Endothelial cell of umbilical vein (primary cell): Measurements from ENCODE around the gene NEURL1B. TPM values are rescaled to one million over a fixed set of nuclear protein-coding genes. Genes with fewer than 3 reads are reported as not detected.

ENCODE experiments used
- BruUV-seq: library from RNA; stranded (reverse); fragments of 400-500 nt; replicated peaks from 2 replicates; lab custom pipeline; 2021; lab: Mats Ljungman, UMichigan
- CTCF ChIA-PET: fragments of 300-600, 350-600 bp; sonication (Branson Sonifier 250); formaldehyde crosslinking; loops from one replicate; lab custom pipeline; 2021; ENCODE audit warnings: antibody characterized with exemption, inconsistent platforms; lab: Charles Lee
- POLR2A ChIA-PET: fragments of 300-600, 350-600 bp; sonication (Branson Sonifier 250); formaldehyde crosslinking; loops from one replicate; lab custom pipeline; 2021; ENCODE audit warnings: antibody characterized with exemption, inconsistent platforms; lab: Charles Lee
- DNase-seq: peaks from one replicate; pipeline ENCODE4 v3.0.0-alpha.2; 2011; ENCODE audit warnings: low read depth, low spot score
- FAIRE-seq: peaks from 2 replicates; lab custom pipeline; 2011; peaks lifted over from hg19 to GRCh38; lab: Jason Lieb, UNC
- H2AFZ ChIP-seq: 2 replicates; pipeline ENCODE4 v1.6.0; 2012; ENCODE audit warnings: low read depth, low read length, control low read depth, inconsistent platforms
- H3K27ac ChIP-seq: 2 replicates; pipeline ENCODE4 v1.5.1; 2011; ENCODE audit warnings: low read depth, mild to moderate bottlenecking, control low read depth, low read length, moderate library complexity; ENCODE audit not compliant: insufficient read depth
- H3K27me3 ChIP-seq, 2 experiments: 2 replicates each; pipeline versions ENCODE4 v1.6.0 to v1.6.1; 2011; ENCODE audit warnings: low read length in 2 of 2, mixed read lengths in 1 of 2; ENCODE audit not compliant: control insufficient read depth in 2 of 2, insufficient read depth in 2 of 2
- H3K36me3 ChIP-seq, 2 experiments: 2 replicates in 1 of 2; 3 replicates in 1 of 2; pipeline ENCODE4 v1.5.1; 2011; ENCODE audit warnings: low read length in 2 of 2, mild to moderate bottlenecking in 1 of 2, moderate library complexity in 1 of 2; ENCODE audit not compliant: control insufficient read depth in 2 of 2, insufficient read depth in 2 of 2; ENCODE audit errors: extremely low read depth in 1 of 2
- H3K4me1 ChIP-seq: 3 replicates; pipeline ENCODE4 v1.5.1; 2011; ENCODE audit warnings: mild to moderate bottlenecking, low read length; ENCODE audit not compliant: control insufficient read depth, insufficient read depth; ENCODE audit errors: extremely low read depth
- H3K4me2 ChIP-seq: 2 replicates; pipeline ENCODE4 v1.6.1; 2011; ENCODE audit warnings: low read length, control low read depth, mixed read lengths; ENCODE audit not compliant: insufficient read depth
- H3K4me3 ChIP-seq, 3 experiments: fragments of 200-600 bp in 1 of 3; sonication (generic), shearing (Covaris generic) in 1 of 3; replicated peaks in 1 of 3; 2 replicates each; pipeline ENCODE4 v1.5.1; 2011 to 2016; ENCODE audit warnings: control low read depth in 3 of 3, low read length in 3 of 3, mild to moderate bottlenecking in 2 of 3, inconsistent platforms in 1 of 3, low read depth in 1 of 3, moderate library complexity in 1 of 3; ENCODE audit not compliant: insufficient read depth in 1 of 3
- H3K79me2 ChIP-seq: 2 replicates; pipeline ENCODE4 v1.6.0; 2012; ENCODE audit warnings: low read length, inconsistent platforms; ENCODE audit not compliant: control insufficient read depth, insufficient read depth
- H3K9ac ChIP-seq: replicated peaks from 2 replicates; pipeline ENCODE3; 2011; ENCODE audit warnings: low read length, control low read depth; ENCODE audit not compliant: insufficient read depth; ENCODE audit errors: extremely low read depth
- H3K9me1 ChIP-seq: replicated peaks from 3 replicates; pipeline ENCODE4 v1.6.0; 2011; ENCODE audit warnings: mild to moderate bottlenecking, low read length; ENCODE audit not compliant: control insufficient read depth, insufficient read depth; ENCODE audit errors: extremely low read depth
- H3K9me3 ChIP-seq: replicated peaks from 2 replicates; pipeline ENCODE4 v1.5.1; 2012; ENCODE audit warnings: low read length, inconsistent platforms; ENCODE audit not compliant: control insufficient read depth, insufficient read depth
- H4K20me1 ChIP-seq: replicated peaks from 2 replicates; pipeline ENCODE3; 2011; ENCODE audit warnings: mild to moderate bottlenecking, low read length; ENCODE audit not compliant: control insufficient read depth, insufficient read depth; ENCODE audit errors: extremely low read depth
- CTCF ChIP-seq, 2 donors: IDR thresholded peaks; 1 replicate in 1 of 2; 2 replicates in 1 of 2; pipeline ENCODE4 v1.5.1; 2011; ENCODE audit warnings: low read length in 2 of 2, mild to moderate bottlenecking in 2 of 2, moderate library complexity in 2 of 2, control low read depth in 1 of 2, inconsistent platforms in 1 of 2, low read depth in 1 of 2; ENCODE audit not compliant: insufficient read depth in 1 of 2; ENCODE audit errors: extremely low read depth in 1 of 2
- EZH2 ChIP-seq: IDR thresholded peaks from 2 replicates; pipeline ENCODE4 v1.6.1; 2012; ENCODE audit warnings: borderline replicate concordance, low read depth, mild to moderate bottlenecking, moderate library complexity, low read length, inconsistent platforms; ENCODE audit not compliant: severe bottlenecking
- GATA2 ChIP-seq: IDR thresholded peaks from 2 replicates; pipeline ENCODE4 v1.7.0; 2011; ENCODE audit warnings: low read depth, mild to moderate bottlenecking, moderate library complexity, mixed read lengths, low read length; ENCODE audit not compliant: insufficient read length, insufficient read depth
- JUN ChIP-seq: IDR thresholded peaks from 2 replicates; pipeline ENCODE4 v1.6.1; 2011; ENCODE audit warnings: borderline replicate concordance, low read depth; ENCODE audit not compliant: insufficient read length, insufficient read depth
- POLR2AphosphoS5 ChIP-seq: IDR thresholded peaks from 2 replicates; pipeline ENCODE4 v1.6.1; 2012; ENCODE audit warnings: low read depth, mild to moderate bottlenecking, control low read depth, low read length, moderate library complexity; ENCODE audit not compliant: insufficient read depth
- dilution Hi-C: fragments of 300-500 bp; cut with MboI; formaldehyde crosslinking; loops from one replicate; pipeline ENCODE4 v1.15.0; 2019; ENCODE audit warnings: low sequenced_read_pairs; ENCODE audit not compliant: extremely low pct_ligation_motif_present
- intact Hi-C: fragments of 100-400 bp; cut with micrococcal nuclease; formaldehyde crosslinking; loops from one replicate; pipeline ENCODE4 v1.10.0; 2022
- polyA plus RNA-seq, 4 experiments: library from polyadenylated mRNA; depleted of rRNA in 3 of 4; stranded (reverse) in 3 of 4; unstranded in 1 of 4; fragments of >200 nt; gene quantifications; 2 replicates each; pipeline versions ENCODE4 v1.2.1 to v1.2.3, GENCODE V29; 2011 to 2012; ENCODE audit warnings: missing spikeins in 1 of 4
- total RNA-seq: library from RNA; stranded (reverse); gene quantifications from 2 replicates; pipeline ENCODE4 v1.2.3, GENCODE V29; 2021
- TF ChIP-seq, protein P1 (sequence below): IDR thresholded peaks from 2 replicates; pipeline ENCODE4 v1.6.1; 2011; ENCODE audit not compliant: insufficient read depth, insufficient read length

The NEURL1B gene
- total and polyA plus RNA-seq, 2 donors (not counting 3 experiments of a cell fraction or from before 2014, with no cell fraction given): 0.44 to 1.6 TPM

DNA sequence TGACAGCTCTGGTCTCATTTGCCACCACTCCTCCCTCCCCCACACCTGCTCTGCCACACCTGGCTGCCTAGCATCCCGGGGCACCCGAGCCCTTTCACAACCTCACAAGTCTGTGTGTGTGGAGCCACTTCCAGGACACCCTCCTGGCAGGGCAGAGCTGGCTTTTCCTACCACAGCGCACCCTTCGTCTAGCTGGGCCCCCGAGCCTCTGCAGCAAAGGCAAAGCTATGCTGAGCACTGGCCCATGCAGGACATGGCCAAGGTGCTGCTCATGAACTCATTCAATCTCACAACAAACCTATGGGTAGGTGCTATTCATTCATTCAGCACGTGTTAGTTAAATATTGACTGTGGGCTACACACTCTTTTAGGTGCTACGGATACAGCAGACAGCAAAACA is 86.5 kb downstream of the NEURL1B start:
- TF ChIP-seq, protein P1, sequence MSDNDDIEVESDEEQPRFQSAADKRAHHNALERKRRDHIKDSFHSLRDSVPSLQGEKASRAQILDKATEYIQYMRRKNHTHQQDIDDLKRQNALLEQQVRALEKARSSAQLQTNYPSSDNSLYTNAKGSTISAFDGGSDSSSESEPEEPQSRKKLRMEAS: no peak
- no peak for TF ChIP-seq JUN
- TF ChIP-seq POLR2AphosphoS5: no peak
- Histone ChIP-seq H3K4me3 (no peak overlapping the region), H3K9me1 (no peaks in the 10 kb centered on the region), H3K9me3 (no peaks in the 10 kb centered on the region), H3K9ac (no peak overlapping the region), H3K4me2 (no peak overlapping the region), H3K27me3 (no peaks in the 10 kb centered on the region), H3K4me1 (no peaks in the 10 kb centered on the region), H3K27ac (no peak overlapping the region), H3K36me3 (no peaks in the 10 kb centered on the region), H4K20me1 (no peaks in the 10 kb centered on the region), H2AFZ (no peak overlapping the region), H3K79me2 (no peaks in the 10 kb centered on the region)
- FAIRE-seq (no peak), DNase-seq (no peak)
- dilution Hi-C loops: no loop called here
- POLR2A ChIA-PET: interaction anchor here (1.2 kb wide), 1 partner anchor 31 kb away, joined by 3 read pairs; no protein-coding TSS in a partner anchor
- intact Hi-C loops: no loop called here
- BruUV-seq: no TSS peak
- CTCF ChIA-PET: interaction anchor here (1.1 to 3.0 kb wide), 4 partner anchors 11 to 44 kb away, joined by 3 to 10 read pairs (median 6); no protein-coding TSS in a partner anchor

DNA sequence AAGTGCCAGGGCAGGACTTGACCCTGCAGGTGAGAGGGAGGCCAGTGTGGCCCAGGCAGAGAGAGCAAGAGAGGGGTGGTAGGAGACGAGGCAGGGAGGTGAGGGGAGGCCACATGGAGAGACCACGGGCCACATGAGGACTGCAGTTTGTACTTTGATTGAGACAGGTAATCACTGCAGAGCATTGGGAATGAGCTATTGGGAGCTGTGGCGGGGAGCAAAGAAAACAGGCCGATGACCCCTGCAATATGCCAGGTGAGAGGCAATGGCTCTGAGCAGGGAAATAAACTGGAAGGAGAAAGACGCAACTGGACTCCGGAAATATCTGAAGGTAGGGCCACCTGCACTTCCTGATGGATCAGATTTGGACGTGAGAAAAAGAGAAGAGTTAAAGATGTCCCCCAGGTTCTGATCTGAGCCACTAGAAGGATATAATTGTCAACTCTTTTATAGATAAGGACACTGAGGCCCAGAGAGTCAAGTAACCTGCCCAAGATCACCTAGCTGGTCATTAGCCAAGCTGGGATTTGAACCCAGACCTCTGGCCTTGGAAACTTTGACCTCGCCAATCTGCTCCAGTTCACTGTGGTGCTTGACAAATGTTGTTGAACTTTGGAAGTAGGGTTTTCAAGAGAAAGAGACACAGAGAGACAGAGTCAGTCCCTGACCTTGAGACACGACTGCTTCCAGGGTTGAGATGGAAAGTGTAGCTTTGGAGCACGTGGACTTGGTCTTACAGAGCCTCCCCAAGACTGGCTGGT is 87.6 kb downstream of the NEURL1B start:
- dilution Hi-C loops: no loop called here
- Histone ChIP-seq H3K4me1 (peaks cover 3% of the 10 kb centered on the region), H3K4me2 (no peak overlapping the region), H3K36me3 (no peaks in the 10 kb centered on the region), H3K4me3 (no peak overlapping the region), H3K9me1 (no peaks in the 10 kb centered on the region), H3K9ac (no peak overlapping the region), H3K9me3 (no peaks in the 10 kb centered on the region), H3K27me3 (no peaks in the 10 kb centered on the region), H3K79me2 (no peaks in the 10 kb centered on the region), H4K20me1 (no peaks in the 10 kb centered on the region), H2AFZ (no peak overlapping the region), H3K27ac (no peak overlapping the region)
- intact Hi-C loops: no loop called here
- POLR2A ChIA-PET: no interaction called here
- BruUV-seq: no TSS peak
- no peak for FAIRE-seq
- DNase-seq: no peak
- no peak for TF ChIP-seq POLR2AphosphoS5
- no peak for TF ChIP-seq CTCF (IDR thresholded peaks at IDR 0.05; ENCODE audit: extremely low read depth in 1 of 2, insufficient read depth in 1 of 2, low read depth in 1 of 2, low read length in 2 of 2)
- TF ChIP-seq EZH2: no peak
- TF ChIP-seq GATA2: no peak
- CTCF ChIA-PET: interaction anchor here (1.3 to 3.0 kb wide), 3 partner anchors 12 to 22 kb away, joined by 3 to 10 read pairs (median 10); no protein-coding TSS in a partner anchor
